NCI-H526 treated with DMSO at 0.1 percent for 48 hours (cell line): ENCODE measurements around the gene AGR2.
"Not testable (repeated sequence)": the region's sequence is repeated elsewhere in the genome, so short reads cannot be mapped to it uniquely, and the experiment has no call there.

Experiments
- DNase-seq: peaks from one replicate; lab custom pipeline; 2025; lab: John Stamatoyannopoulos, UW

The AGR2 gene

DNA sequence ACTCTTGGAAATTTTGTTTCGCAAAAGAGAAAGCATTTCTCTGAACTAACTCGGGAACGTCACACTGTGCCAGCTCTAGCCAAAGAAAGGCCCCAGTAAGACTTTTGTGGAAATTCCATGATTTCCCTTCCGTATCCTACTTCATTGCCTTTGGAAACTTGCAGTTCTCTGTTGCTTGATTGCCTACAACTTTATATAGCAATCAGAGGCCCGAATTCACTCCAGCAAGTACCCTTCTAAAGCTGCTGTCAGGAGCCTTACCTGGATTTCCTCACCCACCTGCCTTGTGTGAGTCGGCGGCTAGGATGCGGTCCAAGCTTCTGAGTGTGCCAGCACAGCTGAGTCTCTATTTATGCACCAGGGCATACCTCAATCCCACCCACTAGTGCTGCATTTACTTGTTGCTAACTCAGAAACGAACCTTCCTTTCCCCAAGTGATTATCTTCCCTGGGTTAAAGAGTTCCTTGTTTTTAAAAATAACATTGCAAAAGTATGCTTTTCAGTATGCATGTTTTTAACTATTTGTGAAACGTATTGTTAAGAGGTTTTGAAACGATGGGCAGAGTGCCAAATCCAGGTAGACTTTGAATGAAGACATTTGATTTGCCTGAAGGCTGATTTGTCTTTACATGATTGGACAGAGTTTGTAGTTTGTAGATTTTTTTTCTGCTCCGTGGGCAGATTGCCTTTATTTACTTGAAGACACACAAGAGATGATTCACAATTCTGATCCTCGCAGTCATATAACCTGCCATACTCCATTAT lies at the start of gene AGR2:
AGR2 (minus strand) TSS at position 326 of the 766 bp plus-strand sequence. CDS start 3,203 bp downstream, outside the sequence.
- no peak for DNase-seq

DNA sequence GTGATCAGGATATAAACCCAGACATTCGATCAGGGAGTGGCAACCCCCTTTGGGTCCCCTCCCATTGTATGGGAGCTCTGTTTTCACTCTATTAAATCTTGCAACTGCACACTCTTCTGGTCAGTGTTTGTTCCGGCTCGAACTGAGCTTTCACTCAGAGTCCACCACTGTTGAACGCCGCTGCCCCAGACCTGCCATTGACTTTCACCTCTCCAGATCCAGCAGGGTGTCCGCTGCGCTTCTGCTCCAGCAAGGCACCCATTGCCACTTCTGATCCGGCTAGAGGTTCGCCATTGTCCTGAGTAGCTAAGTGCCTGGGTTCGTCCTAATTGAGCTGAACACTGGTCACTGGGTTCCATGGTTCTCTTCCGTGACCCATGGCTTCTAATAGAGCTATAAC lies 48.4 kb upstream of the AGR2 start:
- not testable (repeated sequence) for DNase-seq

DNA sequence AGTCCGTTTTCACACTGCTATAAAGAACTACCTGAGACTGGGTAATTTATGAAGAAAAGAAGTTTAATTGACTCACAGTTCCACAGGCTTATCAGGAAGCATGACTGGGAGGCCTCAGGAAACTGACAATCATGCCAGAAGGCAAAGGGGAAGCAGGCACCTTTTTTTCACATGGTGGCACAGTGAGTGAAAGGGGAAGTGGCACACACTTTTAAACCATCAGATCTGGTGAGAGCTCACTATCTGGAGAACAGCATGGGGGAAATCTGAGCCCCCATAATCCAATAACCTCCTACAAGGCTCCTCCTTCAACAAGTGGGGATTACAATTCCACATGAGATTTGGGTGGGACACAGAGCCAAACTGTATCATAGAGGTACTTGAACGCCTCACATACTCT lies 47.0 kb upstream of the AGR2 start:
- DNase-seq = no peak

DNA sequence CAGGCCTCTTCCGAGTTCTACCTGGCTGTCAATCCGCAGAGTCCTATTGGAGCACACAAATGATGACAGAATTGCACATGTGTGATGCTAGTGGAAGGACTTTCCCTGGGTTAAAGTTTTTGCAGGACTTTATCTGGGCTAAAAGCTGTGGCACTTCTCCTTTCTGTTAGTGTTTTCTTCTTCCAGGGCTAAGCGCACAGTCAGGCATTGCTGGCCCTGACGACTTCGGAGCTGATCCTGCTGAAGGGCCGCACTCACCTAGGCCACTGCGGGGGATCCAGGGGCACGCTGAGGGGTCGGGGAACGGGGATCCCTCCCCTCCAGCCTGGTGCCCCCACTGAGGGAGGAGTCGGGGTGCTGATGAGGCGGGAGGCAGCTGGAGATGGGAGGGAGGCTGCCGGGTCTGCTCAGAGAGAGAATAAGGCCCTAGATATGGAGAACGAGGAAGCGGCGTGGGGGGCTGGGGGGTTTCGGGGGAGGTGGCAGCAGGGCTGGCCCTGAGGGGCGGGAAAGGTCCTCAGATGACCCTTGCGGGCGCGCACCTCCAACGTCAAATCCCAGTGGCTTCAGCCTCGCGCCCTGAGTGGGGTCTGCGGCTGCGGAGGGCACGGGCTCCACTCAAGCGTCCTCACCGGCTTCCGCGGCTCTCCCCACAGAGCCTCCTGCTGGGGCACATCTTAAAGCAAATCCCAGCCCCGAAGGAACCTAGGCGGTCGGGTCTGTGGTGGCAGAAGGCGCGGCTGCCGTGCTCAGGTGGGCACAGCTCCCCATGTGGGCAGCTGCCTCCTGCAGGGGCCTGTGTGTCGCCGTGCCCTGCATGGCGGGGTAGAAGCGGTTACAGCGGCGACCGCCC lies 46.0 kb upstream of the AGR2 start:
- no peak for DNase-seq

DNA sequence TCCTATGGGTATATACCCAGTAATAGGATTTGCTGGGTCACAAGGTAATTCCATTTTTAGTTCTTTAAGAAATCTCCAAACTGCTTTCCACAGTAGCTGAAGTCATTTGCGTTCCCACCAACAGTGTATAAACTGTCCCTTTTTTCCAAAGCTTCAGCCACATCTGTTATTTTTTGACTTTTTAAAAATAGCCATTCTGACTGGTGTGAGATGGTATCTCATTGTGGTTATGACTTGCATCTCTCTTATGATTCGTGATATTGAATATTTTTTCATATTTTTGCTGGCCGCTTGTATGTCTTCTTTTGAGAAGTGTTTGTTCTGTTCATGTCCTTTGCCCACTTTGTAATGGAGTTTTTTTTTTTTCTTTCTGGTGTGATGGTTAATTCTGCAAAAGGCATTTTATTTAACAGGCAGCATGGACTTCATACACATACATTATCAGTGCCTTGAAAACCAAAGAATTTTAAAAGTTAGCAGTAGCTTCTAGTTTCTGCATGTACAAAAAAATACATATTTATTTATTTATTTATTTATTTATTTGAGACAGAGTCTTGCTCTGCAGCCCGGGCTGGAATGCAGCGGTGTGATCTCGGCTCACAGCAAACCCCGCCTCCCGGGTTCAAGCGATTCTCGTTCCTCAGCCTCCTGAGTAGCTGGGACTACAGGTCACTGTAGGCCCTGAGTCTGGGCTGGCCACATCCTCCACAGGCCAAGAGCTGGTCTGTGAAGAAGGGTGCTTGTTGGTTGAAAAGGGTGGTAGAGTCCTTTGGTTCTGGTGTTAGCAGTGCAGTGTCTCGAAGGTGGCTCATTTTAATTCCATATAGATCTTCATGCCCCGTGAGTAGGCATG lies 44.7 kb upstream of the AGR2 start:
- DNase-seq = no peak

DNA sequence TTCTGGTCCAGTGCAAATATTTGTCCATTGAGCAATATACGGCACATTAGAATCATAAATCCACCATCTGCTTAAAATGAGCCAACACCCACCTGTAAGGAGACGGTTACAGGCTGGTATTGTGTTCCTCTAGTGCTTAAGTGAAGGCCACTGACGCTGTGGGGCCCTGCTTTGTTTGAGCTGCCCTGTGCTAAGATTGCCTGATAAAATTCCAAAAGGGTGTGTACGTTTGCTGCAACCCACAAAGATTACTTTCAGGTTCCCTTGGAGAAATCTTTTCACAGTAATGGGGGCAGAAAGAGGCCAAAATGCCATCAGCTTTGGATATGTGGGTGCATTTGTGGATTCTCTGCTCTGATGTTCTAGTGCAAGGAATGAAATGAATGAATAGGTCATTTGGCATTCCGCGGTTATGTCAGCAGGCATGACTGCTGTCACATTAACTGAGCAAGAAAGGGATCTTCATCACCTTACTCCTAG lies 42.6 kb upstream of the AGR2 start:
- peak; percentile 84 for DNase-seq

DNA sequence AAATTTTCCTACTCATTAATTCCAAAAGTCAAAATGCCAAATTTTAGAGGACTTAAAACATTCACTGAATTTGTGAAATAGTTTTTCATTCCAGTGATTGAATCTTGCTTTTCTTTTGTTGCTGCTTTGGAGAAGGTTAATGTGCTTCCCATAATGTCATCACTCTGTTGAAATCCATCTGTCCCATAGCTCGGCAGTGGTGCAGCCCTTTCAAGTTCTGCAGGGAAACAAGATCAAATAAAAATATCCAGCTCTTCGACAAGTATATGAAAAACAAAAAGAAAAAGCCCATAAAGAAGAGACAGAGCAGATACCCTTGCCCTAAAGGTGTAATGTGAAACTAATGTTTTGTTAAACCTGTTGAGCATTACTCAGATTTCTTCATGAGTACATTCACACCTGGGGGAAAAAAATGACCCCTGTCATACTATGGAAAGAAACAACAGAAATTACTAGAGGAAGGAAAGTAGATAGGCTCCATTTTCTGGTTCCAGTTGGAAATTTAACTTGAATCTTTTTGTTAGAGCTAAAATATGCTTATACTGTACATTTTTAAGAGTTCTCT lies 41.9 kb upstream of the AGR2 start:
- DNase-seq = no peak

DNA sequence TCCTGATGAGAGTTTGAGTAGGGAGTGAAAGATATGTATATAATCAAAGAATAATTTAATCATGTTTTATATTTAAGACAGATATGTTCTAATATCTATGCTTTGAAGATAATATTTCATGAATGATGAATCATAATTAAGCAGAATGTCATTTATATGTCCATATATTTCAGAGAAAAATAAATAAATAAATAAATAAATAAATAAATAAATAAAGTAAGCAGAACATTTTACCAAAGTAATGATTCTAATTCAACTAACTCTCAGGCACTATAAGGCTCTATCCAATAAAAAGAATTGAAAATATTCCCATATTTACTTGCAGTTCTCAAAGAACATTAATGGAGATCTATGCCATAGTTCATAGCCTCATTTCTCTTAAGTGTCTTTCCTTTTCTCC lies 40.9 kb upstream of the AGR2 start:
- DNase-seq = no peak

DNA sequence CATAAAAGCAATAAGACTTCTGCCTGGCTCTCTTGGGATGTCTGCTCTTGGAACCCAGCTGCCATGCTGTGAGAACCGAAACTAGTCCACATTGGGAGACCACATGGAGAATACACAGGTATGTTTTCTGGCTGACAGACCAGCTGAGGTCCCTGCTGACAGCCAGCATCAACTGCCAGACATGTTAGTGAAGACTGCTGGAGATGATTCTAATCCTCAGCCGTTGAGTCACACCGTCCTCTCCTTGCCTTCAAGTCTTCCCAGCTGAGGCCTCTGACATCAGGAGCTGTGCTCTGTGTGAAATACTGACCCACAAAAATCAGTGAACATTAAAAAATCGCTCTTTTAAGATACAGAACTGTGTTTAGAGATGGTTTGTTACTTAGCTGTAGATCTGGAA lies 36.9 kb upstream of the AGR2 start:
- DNase-seq = no peak

DNA sequence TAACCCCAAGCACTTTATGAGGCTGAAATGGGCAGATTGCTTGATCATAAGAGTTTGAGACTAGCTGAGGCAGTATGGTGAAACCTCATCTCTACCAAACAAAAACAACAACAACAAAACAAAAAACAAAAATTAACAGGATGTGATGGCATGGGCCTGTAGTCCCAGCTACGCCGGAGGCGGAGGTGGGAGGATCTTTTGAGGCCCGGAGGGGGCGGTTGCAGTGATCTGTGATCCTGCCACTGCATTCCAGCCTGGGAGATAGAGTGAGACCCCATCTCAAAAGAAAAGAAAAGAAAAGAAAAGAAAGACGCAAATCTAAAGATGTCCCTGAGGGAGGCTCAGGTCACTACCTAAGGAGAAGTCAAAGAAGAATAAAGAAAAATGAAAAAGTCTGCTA lies 35.3 kb upstream of the AGR2 start:
- no peak for DNase-seq

DNA sequence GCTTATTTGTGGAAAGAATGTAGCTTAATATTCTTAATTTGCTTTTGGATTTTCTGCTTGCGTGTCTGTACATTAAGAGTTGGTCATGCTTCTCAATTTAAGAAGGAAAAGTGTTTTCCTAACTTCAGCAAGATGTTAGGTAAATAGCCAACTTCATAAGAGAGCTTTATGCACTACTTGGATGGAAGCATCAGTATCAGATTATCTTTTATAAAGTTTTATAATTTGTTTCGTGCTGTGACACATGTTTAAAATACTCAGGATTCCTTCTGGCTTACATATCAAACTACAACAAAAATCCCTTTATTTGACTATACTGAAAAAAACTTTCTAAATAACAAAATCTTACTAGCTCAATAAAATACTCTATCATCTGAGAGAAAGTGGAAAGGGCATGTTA lies 34.8 kb upstream of the AGR2 start:
- DNase-seq = no peak

DNA sequence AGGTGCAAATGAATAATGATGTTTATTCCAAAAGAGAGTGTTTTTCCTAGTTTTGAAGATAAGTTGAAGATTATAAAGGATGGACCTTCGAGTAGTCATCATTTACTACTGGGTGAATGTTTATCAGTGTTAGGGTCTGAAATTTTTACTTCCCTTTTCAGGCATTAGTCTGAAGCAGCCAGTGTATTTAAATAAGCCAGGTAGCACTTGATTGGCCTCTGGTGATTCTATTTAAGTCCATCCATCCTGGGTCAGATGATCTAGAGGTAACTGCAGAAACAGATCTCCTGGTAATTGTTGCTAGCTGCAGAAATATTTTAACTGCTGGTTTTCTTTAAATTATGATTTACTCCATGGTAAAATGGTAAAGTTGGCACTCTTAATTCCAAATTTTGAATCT lies 34.1 kb upstream of the AGR2 start:
- DNase-seq = no peak

DNA sequence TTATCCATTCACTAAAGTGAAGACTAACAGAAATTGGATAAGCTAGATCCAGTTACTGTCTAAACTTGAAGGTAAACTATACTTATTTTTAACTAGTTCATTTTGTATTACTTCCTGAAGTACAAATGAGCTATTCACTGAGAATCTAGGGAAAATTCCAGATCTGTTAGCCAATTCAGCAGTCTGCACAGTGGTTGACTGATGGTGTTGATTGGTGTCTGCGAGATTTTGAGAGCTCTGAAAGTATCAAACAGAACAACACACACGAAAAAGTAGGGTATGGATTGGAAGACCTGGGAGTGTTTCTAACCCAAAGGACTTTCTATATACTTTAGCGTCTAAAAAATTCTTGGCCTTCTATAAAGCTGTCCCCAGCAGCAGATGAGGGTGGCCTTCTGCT lies 33.6 kb upstream of the AGR2 start:
- no peak for DNase-seq

DNA sequence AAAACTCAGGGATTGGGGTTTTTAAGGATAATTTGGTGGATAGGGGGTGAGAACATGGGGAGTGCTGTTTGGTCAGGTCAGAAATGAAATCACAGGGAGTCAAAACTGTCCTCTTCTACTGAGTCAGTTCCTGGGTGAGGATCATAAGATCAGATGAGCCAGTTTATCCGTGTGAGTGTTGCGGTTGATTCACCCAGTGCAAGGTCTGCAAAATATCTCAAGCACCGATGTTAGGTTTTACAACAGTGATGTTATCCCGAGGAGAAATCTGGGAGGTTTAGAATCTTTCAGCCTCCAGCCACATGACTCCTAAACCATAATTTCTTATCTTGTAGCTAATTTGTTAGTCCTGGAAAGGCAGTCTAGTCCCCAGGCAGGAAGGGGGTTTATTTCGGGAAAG lies 31.7 kb upstream of the AGR2 start:
- DNase-seq = no peak

DNA sequence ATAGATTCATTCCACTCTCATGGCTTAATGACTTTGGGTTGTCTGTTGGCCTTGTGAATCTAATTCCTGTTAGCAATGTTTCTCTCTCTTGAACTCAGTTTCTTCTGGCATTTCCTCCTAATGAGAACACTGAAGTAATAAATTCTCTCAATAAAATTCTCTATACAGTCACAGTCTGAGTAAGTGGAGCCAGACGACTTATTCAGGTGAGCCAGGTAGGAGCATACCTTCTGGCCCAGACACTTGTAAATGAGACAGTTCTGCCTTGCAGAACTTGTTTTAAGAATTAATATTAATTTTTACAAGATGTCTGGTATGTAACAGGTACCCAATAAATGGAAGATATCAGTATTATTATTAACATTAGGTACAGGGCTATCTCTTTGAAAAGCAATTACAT lies 28.6 kb upstream of the AGR2 start:
- no peak for DNase-seq

DNA sequence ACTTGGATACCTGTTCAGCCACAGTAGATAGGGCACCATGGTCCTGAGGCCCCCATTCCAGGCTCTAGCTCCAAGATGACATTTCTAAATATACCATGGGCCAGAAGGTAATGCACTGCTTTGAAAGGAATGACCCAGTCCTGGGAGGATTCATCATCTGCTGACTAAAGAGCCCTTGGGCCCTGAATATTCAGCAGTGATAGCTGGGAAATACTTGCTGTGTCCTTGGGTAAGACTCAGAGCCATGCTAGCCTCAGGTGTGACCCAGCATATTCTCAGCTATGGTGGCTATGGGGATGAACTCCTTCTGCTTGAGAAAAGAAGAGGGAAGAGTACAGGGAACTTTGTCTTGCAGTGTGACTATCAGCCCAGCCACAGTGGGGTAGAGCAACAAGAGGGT lies 21.3 kb upstream of the AGR2 start:
- DNase-seq = no peak

DNA sequence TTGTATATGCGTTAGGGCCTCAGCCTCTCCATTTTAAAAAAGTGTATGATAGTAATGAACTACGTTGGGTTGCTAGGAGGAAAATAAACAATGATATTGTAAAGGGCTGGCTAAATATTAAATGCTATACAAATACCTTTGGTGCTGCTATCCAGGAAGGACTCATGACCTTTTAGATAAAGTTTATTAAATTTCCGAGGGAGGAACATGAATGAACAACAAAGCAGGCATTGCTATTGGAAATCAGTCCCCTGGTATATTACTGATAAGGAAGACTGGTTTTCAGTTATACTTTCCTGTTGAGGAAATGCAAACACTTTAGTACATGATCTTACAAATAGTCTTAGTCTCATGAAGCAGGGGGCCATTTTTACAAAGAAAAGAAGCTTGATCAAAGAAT lies 17.2 kb upstream of the AGR2 start:
- DNase-seq = no peak

DNA sequence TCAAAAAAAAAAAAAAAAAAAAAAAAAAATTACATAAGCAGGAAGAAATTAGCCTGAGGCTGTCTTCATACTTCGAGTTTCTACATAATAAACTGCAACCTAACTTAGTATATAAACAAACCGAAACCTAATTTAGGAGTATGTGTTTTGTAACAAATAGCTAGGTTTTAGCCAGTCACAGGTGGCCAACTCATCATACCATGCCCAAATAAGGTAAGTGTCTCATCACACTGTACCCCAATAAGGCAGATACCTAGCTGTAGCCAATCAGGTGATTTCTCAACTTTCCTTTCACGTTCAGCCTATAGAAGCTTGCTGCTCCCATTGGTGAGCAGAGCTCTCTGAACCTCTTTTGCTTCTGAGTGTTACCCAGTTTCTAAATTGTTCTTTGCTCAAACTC lies 13.9 kb upstream of the AGR2 start:
- DNase-seq = no peak

DNA sequence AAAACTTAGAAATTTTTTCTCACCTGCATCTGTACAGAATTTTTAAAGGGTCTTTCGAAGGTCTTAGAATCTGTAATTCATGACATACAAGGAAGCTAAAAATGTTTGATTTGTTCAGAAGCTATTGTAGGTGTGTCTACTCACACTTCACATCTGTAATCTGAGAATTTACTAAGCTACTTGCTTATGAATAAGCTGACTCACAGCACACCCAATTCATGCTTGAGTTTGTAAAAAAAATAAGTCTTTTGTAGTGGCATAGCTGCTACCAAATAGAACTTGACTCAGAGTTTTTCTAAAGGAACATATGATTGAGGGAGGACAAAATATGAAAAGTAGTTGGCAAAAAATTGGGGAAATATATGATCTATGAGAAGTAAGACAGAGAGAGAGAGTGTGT lies 12.7 kb upstream of the AGR2 start:
- no peak for DNase-seq

DNA sequence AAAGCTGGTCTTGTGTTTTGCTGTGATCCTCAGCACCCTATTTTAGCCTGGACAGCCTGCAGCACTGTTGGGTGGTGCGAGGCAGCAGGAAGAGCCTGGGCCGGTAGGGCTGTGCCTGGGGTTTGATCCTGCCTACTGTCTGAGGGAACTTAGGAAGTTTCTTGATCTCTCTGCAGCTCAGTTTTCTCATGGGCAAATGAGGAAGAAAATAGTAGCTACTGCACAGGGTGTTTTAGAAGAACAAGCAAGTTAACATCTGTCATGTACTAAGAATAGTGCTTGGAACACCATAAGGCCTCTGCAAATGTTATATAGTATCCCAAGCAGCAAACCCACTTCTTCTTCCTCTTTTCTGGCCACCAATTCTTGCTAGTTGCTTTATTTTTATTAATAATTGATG lies 12.0 kb upstream of the AGR2 start:
- DNase-seq = no peak

DNA sequence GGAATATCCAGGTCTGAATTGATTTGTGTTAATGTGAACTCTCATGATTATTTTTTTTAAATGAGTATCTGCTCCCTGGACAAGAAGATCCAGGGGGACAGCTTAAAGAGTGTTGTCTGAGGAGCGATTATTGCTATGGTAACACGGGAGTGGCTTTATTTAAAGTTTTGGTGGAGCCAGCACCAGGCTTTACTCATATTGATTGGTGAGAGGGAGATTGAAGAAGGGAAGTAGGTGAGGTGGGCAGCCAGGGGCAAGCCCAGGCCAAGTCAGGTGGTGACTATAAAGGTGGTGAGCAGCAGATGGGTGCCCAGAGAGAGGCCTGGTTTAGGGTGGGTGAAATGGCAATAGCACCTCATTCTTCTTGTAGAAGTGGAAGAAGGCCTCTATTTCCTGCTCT lies 10.2 kb upstream of the AGR2 start:
- DNase-seq = no peak

DNA sequence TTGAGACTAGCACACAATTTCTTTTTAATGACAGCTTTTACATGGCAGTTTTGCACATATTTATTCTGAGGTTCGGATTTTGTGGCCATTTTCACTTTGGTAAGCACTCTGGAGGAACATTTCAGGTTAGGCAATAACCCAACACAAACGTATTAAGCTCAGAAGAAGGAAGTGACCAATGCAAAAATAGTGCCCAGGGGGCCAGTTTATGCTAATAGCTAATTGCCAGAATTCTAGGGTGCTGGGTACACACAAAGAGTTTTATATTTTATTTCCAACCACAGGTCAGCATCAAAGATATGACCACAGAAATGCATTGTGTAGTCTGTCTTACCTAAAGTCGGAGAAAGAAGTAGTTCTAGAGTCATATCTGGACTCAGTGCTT lies 8.4 kb upstream of the AGR2 start:
- no peak for DNase-seq
